Upper lobe of left lung (tissue), 4 donors: ENCODE data around the gene WNK2.

Source experiments
- CTCF ChIP-seq, 6 experiments: fragments of 450-650 bp in 4 of 6; fragments of 200-600 bp in 2 of 6; sonication (generic) in 2 of 6; IDR thresholded peaks; one replicate each; pipeline ENCODE4 v1.5.1; 2016 to 2019; ENCODE audit warnings: antibody characterized with exemption in 6 of 6
- POLR2A ChIP-seq, 4 donors: fragments of 450-650 bp; IDR thresholded peaks; one replicate each; pipeline ENCODE4 v1.5.1; 2016 to 2017; ENCODE audit warnings: antibody characterized with exemption in 4 of 4, mild to moderate bottlenecking in 2 of 4
- POLR2AphosphoS5 ChIP-seq, 2 donors: sonication (generic); formaldehyde crosslinking; IDR thresholded peaks; one replicate each; pipeline ENCODE4 v1.5.1; 2017; ENCODE audit warnings: antibody characterized with exemption in 2 of 2

- TF ChIP-seq CTCF (IDR thresholded peaks at IDR 0.05) = no peak
- TF ChIP-seq POLR2A (IDR thresholded peaks at IDR 0.05) = no peak
- no peak for TF ChIP-seq POLR2AphosphoS5 (IDR thresholded peaks at IDR 0.05)
These were observed 59.2 kb downstream of the WNK2 start for GRCh38 chr9:93243112-93243511.
